Lung (tissue), 12 donors: Measurements from ENCODE around the gene STX8. TPM values are rescaled to one million over a fixed set of nuclear protein-coding genes. Genes with fewer than 3 reads are reported as not detected.
A peak's percentile ranks its signal among the peaks of the same experiment; 100 is the strongest.

Experiments used
- ATAC-seq: fragments of 200-7000 bp; cut with Tn5 transposase; one replicate; pipeline ENCODE4 v1.9.1; 2020; ENCODE audit warnings: moderate number of reproducible peaks; ENCODE audit not compliant: insufficient read depth, low FRiP score
- DNase-seq, 3 donors: peaks; one replicate each; pipeline ENCODE4 v3.0.0-alpha.2; 2013 to 2017
- H3K27ac ChIP-seq, 2 donors: one replicate each; pipeline ENCODE4 v1.5.1; 2013; ENCODE audit warnings: mild to moderate bottlenecking in 2 of 2, moderate library complexity in 2 of 2, control low read depth in 1 of 2, inconsistent platforms in 1 of 2, low read depth in 1 of 2, low read length in 1 of 2
- H3K27me3 ChIP-seq, 3 donors: one replicate each; pipeline ENCODE4 v1.5.1; 2013; ENCODE audit warnings: low read length in 2 of 3; ENCODE audit not compliant: control insufficient read depth in 3 of 3, insufficient read depth in 3 of 3
- H3K36me3 ChIP-seq, 4 donors: one replicate each; pipeline ENCODE4 v1.5.1; 2013; ENCODE audit warnings: low read length in 4 of 4, mild to moderate bottlenecking in 1 of 4, moderate library complexity in 1 of 4; ENCODE audit not compliant: control insufficient read depth in 4 of 4, insufficient read depth in 4 of 4
- H3K4me1 ChIP-seq, 5 donors: one replicate each; pipeline ENCODE4 v1.5.1; 2013; ENCODE audit warnings: low read length in 5 of 5, mild to moderate bottlenecking in 2 of 5, moderate library complexity in 1 of 5; ENCODE audit not compliant: control insufficient read depth in 5 of 5, insufficient read depth in 5 of 5
- H3K4me3 ChIP-seq: one replicate; pipeline ENCODE4 v1.5.1; 2013; ENCODE audit warnings: mild to moderate bottlenecking, control low read depth, moderate library complexity
- H3K9ac ChIP-seq, 2 donors: one replicate each; pipeline ENCODE4 v1.5.1; 2013; ENCODE audit warnings: low read length in 2 of 2, control low read depth in 1 of 2; ENCODE audit not compliant: insufficient read depth in 1 of 2
- H3K9me3 ChIP-seq, 4 donors: one replicate each; pipeline ENCODE4 v1.5.1; 2013; ENCODE audit warnings: low read length in 3 of 4, mild to moderate bottlenecking in 1 of 4, moderate library complexity in 1 of 4; ENCODE audit not compliant: control insufficient read depth in 4 of 4, insufficient read depth in 3 of 4
- CTCF ChIP-seq: IDR thresholded peaks from 2 replicates; pipeline ENCODE4 v1.5.1; 2012; ENCODE audit warnings: mild to moderate bottlenecking; ENCODE audit errors: control extremely low read depth, extremely low read depth
- WGBS, 2 donors: extraction: QIAGEN DNeasy Blood & Tissue Kit; methylation state at CpG; one replicate each; pipeline ENCODE4 v1.1.7; 2013; 5-methylcytosine and 5-hydroxymethylcytosine counted together
- polyA plus RNA-seq, 2 donors: library from polyadenylated mRNA; stranded (reverse); fragments of 200-250 nt; gene quantifications; one replicate each; pipeline ENCODE4 v1.2.1, GENCODE V29; 2013
- total RNA-seq, 2 donors: library from RNA; depleted of rRNA in 1 of 2; stranded (reverse); fragments of >200 nt in 1 of 2; gene quantifications; one replicate each; pipeline ENCODE4 v1.2.1, GENCODE V29; 2014 to 2021
- donor health status: control.
- donor health status: control.
- donor health status: Bipolar disorder and iron deficiency.
- donor health status: healthy.
- donor health status: DM: yes; HTN: yes; CAD: no.

The STX8 gene
- total and polyA plus RNA-seq, 4 donors, result 36.5 to 81.1 (median 63.2) TPM

GRCh38 chr17:9533441-9533840, 42.2 kb downstream of the STX8 start:
- ATAC-seq (no peak), DNase-seq (no peak)
- peaks cover 0 to 2% (median 0%) of the 10 kb centered on the region in 5 donors for H3K4me1 ChIP-seq
- WGBS, 2 donors, result 87 to 93% methylated on average over 4 of the region's 4 CpGs
- peaks cover 0 to 5% (median 0%) of the 10 kb centered on the region in 4 donors for H3K36me3 ChIP-seq
- no peaks in the 10 kb centered on the region for H3K9me3 ChIP-seq
- no peak overlapping the region for H3K9ac ChIP-seq
- H3K4me3 ChIP-seq, result no peak overlapping the region
- no peak for TF ChIP-seq CTCF
- H3K27ac ChIP-seq, result no peak overlapping the region
- H3K27me3 ChIP-seq, result no peaks in the 10 kb centered on the region

GRCh38 chr17:9532715-9533114, 42.9 kb downstream of the STX8 start:
- WGBS, 2 donors, result 97 to 98% methylated on average over 3 of the region's 3 CpGs
- H3K36me3 ChIP-seq, result peaks cover 0 to 5% (median 0%) of the 10 kb centered on the region in 4 donors
- peaks cover 0 to 2% (median 0%) of the 10 kb centered on the region in 5 donors for H3K4me1 ChIP-seq
- ATAC-seq (no peak), DNase-seq (no peak)
- no peaks in the 10 kb centered on the region for H3K9me3 ChIP-seq
- TF ChIP-seq CTCF, result no peak
- no peak overlapping the region for H3K27ac ChIP-seq
- H3K27me3 ChIP-seq, result no peaks in the 10 kb centered on the region
- no peak overlapping the region for H3K9ac ChIP-seq
- no peak overlapping the region for H3K4me3 ChIP-seq

- TF ChIP-seq CTCF, result no peak
- no peak overlapping the region for H3K4me3 ChIP-seq
- no peaks in the 10 kb centered on the region for H3K27me3 ChIP-seq
- H3K27ac ChIP-seq, result no peak overlapping the region
- 46 to 61% methylated on average over 2 of the region's 2 CpGs for WGBS, 2 donors
- no peaks in the 10 kb centered on the region for H3K4me1 ChIP-seq
- H3K9me3 ChIP-seq, result no peaks in the 10 kb centered on the region
- H3K36me3 ChIP-seq, result peaks cover 0 to 1% (median 0%) of the 10 kb centered on the region in 4 donors
- no peak for ATAC-seq
- no peak overlapping the region for H3K9ac ChIP-seq
- DNase-seq, result peak in 1 of 3 donors; percentile 15
Observed at GRCh38 chr17:9531034-9531433, 44.6 kb downstream of the STX8 start.
